Measurements from ENCODE around the gene CYP26B1. TPM values are rescaled to one million over a fixed set of nuclear protein-coding genes. Genes with fewer than 3 reads are reported as not detected.
"Not testable (repeated sequence)": the region's sequence is repeated elsewhere in the genome, so short reads cannot be mapped to it uniquely, and the experiment has no call there.

CYP26B1 gene
- polyA plus RNA-seq, 1 donor, result 15.8 TPM

- DNase-seq (ENCODE audit: low read depth), result no peak
These were observed 38.4 kb downstream of the CYP26B1 start for GRCh38 chr2:72109291-72109690.

DNA sequence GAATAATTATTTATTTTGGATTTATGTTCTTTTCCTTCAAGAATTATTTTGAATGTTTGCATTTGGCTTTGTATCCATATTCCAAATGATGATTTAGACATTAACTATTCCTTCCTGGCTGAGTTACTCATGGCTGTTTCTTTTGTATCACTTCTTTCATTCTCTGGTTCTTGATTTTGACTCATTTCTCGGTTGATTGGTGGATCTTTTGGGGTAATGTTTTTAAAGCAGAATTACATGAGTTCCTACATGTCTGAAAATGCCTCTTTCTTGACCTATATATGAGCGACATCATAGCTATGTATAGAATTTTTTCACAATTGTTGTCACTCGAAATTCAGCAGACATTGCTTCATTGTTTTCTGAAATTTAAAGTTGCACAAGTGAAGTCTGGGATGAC is 39.5 kb downstream of the CYP26B1 start:
- no peak for DNase-seq (ENCODE audit: low read depth)

GRCh38 chr2:72106978-72107377 is 40.7 kb downstream of the CYP26B1 start:
- DNase-seq (ENCODE audit: low read depth), result no peak

DNA sequence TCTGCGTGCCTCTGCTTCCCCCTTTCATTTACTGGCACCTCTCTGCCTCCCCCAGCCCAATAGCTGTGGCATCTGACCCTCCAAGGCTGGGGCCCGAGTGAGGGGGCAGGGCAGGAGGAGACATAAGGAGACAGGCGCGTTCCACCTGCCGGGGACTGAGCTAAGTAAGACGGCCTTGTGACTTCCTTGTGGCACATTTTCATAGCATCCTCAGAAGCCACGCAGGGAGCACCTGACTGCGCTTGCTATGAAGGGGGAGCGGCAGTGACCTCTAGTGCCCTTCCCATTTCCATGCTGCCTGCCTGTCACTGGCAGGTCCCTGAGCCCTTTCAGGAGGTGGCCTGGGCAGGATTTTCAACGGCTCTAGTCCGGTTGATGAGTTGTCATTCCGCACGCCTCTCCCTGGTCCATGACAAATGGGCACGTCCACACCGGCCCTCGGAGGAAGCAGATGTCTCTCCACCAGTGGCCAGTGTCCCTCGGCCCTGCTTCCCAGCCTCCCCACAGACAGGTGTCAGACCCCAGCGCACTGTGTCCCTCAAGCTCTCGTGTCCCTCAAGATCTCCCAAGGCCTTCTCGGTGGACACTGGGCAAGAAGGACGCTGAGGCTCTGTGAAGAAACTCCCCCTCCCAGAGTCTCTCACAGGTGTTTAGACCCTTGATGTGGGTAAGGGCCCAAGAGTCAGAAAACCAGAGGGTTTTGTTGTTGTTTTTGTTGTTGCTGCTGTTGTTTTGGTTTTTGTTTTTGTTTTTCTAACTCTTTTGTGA is 42.7 kb downstream of the CYP26B1 start:
- no peak for DNase-seq (ENCODE audit: low read depth)

- DNase-seq (ENCODE audit: low read depth), result no peak
These were observed 44.0 kb downstream of the CYP26B1 start for GRCh38 chr2:72103690-72104089.

DNA sequence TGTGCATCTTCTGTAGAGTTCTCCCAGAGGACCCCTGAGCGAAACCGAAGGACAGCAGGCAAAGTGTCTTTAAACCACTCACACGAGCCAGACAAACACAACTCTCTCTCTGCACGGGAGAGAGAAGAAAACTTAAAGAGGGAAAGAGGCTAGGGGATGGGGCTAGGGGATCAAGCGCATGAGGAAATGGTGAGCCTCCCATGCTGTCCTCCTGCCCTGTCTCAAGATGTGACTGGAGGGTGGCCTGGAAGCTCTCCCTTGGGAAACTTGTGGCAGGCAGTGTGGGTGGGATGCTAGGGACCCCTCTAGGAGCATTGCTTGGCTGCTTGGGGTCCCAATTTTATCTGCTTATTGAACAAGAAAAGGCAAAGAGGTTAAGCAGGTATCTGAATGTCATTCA is 44.5 kb downstream of the CYP26B1 start:
- no peak for DNase-seq (ENCODE audit: low read depth)

DNA sequence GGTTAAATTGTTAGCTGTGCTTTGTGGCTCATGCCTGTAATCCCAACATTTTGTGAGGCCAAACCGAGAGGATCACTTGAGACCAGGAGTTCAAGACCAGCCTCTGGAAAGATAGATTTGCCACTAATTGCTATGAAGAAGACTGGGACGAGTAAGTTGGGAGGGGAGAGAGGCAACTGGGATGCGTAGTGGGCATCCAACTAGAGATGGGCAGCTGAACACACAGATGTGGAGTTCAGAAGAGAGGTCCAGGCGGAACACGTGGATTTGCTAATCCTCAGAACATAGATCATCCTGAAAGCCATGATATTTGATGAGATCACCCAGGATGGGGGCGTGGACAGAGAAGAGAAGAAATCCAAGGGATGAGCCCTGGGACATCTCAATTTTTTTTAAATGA is 48.7 kb downstream of the CYP26B1 start:
- no peak for DNase-seq (ENCODE audit: low read depth)

DNA sequence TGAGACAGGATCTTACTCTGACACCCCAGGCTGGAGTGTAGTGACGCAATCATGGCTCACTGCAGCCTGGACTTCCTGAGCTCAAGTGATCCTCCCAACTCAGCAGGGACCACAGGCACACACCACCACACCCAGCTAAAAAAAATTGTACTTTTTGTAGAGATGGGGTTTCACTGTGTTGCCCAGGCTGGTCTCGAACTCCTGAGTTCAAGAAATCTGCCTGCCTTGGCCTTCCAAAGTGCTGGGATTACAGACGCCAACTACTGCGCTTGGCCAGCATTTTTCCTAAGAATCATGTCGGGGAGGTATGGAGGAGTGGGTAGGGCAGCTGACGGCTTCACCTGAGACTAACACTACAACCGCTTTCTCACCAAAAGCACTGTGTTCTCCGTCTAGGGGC is 50.4 kb downstream of the CYP26B1 start:
- no peak for DNase-seq (ENCODE audit: low read depth)

DNA sequence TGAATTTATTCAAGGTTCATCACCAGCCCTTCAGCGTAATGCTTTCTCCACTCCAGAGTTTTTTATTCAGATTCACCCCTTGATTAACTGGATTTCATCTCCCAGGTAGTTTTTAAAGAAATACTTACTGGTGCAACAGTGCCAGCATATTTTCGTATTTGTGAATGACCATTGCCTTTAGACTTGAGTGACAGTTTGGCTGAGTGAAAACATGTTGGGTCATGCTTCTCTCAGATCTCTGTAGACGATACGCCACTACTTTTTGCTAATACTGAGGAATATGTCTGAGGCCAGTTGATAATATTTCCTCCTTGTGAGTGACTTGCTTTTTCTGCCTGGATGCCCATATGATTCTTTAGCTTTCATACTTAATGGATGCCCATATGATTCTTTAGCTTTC is 51.5 kb downstream of the CYP26B1 start:
- DNase-seq (ENCODE audit: low read depth), result no peak

GRCh38 chr2:72095364-72095763 is 52.3 kb downstream of the CYP26B1 start:
- DNase-seq (ENCODE audit: low read depth), result no peak

- no peak for DNase-seq (ENCODE audit: low read depth)
These were observed 53.0 kb downstream of the CYP26B1 start for GRCh38 chr2:72094701-72095100.

DNA sequence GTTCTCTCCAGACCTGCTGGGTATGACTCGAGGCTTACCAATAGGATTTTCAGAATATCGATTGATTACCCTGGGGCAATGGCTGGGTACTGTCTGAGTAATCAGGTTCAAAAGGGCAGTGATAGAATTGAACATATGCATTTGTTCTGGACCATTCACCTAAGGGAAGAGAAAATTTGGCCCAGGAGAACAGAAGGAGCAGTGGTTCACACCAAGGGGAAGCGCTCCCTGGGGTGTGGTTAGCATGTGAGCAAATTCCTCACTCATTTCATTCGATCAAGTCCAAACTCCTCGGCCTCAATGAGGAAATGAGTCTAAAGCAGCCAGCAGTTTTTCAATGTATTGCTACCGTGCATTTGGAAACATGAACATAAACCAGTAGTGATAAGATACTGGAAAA is 55.6 kb downstream of the CYP26B1 start:
- DNase-seq (ENCODE audit: low read depth), result no peak

DNA sequence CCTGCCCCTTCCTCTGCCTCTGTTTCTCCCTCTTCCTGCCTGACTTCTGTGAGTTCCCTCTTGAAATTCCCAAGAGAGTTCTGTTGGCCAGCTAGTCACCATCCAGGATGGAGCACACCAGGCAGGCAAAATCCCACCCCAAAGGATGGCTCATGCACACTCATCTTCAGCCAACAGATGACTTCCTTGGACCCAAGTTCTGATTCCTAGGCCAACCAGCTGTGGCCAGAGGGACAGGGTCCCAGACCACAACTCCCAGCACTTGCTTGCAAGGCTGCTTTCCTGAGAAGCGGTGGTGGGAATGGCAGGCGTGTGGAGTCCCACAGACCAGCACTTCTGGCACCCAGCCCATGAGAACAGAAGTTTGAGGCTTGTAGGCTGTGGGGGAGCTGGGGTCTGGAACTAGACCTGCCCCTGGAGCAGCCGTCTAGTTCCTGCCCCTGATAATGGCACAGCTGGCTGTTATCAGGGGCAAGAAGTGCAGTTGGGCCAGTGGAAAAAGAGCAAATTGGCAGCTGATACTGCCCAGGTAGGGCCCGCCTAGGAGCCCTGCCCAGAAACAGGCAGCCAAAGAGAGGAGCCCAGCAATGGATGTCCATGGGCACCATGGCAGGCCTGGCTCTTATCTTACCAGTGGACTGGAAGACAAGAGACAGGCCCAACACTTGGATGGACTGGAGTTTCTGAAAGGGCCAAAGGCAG is 56.7 kb downstream of the CYP26B1 start:
- DNase-seq (ENCODE audit: low read depth), result no peak

- no peak for DNase-seq (ENCODE audit: low read depth)
These were observed 57.4 kb downstream of the CYP26B1 start for GRCh38 chr2:72090271-72090720.

DNA sequence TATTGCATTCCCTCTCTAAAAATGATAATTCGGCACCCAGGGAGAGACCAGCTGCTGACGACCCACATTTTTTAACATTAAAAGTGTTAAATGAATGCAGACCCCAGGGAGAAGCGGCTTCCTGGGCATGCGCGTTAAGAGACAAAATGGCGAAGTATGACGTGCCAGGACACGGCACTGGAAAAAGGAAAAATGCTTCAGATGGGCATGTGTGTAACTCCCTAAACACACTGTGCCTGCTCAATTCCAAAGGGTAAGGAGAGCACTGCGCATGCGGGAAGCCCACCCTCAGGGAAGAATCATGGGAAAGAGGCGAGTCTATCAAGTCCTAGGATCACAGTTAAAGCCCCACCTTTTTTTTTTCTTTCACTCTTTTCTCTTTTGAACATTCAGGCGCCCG is 58.1 kb downstream of the CYP26B1 start:
- no peak for DNase-seq (ENCODE audit: low read depth)

DNA sequence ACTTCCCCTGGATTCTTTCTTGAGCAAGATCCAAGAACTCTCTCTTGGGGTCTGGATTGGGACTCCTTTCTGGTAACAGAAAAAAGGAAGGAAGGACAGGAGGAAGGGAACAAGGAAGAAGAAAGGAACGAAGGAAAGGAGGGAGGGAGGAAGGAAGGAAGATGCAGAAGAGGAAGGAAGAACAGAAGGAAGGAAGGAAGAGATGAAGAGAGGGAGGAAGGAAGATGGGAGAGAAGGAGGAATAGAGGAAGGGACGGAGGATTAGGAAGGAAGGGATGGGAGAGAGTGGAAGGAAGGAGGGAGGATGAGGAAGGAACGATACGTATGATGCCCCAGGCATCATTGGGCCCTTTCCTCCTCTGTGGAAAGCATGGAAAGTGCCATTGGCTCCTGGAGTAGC is 58.6 kb downstream of the CYP26B1 start:
- DNase-seq (ENCODE audit: low read depth), result no peak

DNA sequence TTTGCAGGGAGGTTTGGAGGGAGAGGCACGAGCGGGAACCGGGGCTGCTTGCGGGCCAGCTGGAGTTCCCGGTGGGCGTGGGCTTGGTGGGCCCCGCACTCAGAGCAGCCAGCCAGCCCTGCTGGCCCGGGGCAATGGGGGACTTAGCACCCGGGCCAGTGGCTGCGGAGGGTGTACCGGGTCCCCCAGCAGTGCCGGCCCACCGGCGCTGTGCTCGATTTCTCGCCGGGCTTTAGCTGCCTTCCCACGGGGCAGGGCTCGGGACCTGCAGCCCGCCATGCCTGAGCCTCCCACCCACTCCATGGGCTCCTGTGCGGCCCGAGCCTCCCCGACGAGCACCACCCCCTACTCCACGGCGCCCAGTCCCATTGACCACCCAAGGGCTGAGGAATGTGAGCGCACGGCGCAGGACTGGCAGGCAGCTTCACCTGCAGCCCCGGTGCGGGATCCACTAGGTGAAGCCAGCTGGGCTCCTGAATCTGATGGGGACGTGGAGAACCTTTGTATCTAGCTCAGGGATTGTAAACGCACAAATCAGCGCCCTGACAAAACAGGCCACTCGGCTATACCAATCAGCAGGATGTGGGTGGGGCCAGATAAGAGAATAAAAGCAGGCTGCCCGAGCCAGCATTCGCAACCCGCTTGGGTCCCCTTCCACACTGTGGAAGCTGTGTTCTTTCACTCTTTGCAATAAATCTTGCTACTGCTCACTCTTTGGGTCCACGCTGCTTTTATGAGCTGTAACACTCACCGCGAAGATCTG is 60.6 kb downstream of the CYP26B1 start:
- DNase-seq (ENCODE audit: low read depth), result not testable (repeated sequence)

DNA sequence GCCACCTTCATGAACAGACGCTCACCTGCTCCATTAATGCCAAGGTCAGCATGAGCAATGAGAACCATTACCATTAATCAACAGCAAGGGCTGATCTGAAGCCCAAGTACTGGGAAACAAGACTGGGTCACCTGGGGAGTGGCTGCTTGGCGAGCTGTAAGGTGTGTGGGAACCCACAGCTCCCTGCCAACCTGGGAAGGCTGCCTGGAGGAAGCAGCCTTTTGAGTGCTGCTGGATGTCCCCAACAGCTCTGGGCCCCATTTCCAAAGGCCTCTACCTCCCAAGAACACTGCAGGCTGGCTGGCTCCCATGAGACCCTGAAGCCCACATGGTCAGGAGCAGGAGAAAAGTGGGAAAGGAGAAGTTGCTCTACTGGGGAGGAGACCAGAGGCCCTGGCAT is 62.1 kb downstream of the CYP26B1 start:
- DNase-seq (ENCODE audit: low read depth), result no peak

DNA sequence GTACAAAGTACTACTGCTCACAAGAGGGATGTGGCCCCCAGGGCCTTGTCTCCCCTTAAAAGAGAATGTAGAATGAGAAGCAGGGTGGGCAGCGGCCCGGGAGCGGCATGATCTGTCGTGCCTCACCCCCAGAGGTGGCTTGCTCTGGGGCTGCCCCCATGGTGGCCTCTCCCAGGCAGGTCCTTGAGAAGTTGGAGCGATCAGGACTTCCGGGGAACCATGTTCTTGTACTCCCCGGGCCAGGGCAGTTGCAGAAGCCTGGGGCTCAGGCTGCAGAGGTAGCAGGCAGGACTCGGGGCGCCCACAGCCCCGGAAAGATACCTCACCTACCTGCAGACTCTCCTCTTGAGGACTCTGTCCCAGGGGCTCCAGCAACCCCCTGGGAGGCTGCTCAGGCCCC is 62.6 kb downstream of the CYP26B1 start:
- DNase-seq (ENCODE audit: low read depth), result no peak

DNA sequence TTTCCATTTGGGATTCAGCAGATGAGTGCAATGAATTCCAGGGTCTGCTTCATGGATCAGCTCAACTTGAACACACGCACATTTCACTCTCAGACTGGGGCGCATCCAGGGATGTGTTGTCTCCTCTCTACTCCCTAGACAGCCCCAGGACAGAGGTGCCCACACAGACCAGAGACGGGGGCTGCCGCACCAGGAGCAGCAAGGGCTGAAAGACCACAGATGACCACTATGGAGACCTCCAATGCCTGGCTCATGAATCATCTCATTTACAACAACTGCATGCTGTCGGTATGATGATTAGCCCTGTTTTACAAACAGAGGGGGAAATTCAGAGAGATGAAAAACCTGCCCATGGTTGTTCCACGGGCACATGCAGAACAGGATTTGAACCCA is 63.1 kb downstream of the CYP26B1 start:
- DNase-seq (ENCODE audit: low read depth), result no peak

GRCh38 chr2:72083751-72084583 is 63.7 kb downstream of the CYP26B1 start:
- no peak for DNase-seq (ENCODE audit: low read depth)

DNA sequence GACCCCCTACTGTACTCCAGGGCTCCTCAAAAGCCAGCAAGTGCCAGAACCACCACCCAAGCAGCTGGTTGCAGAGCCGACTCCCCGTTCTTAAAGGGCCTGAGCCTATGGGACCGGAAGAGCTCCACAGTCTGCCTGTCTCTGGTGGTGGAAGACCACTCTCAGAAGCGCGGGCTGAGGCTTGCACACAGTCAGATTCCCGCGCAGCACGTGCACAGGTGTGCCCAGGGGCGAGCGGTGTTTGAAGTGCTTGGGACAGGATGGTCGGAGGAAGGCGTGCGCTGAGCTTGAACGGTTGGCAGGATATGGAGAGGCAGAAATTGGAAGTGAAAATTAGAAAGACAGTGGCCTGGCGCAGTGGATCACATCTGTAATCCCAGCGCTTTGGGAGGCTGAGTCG is 64.8 kb downstream of the CYP26B1 start:
- no peak for DNase-seq (ENCODE audit: low read depth)

Data from forelimb muscle (tissue), 1 donor.